MM.1S (cell line): ENCODE measurements around the gene TMEM154.

Experiments used
- DNase-seq: peaks from one replicate; pipeline ENCODE4 v3.0.0-alpha.2; 2015
- H2AFZ ChIP-seq: fragments of 300-600 bp; sonication (generic); 2 replicates; pipeline ENCODE4 v1.6.0; 2016; ENCODE audit warnings: antibody characterized with exemption, low read length
- H3F3A ChIP-seq: fragments of 300-600 bp; sonication (generic); 2 replicates; pipeline ENCODE4 v1.6.1; 2016; ENCODE audit warnings: mild to moderate bottlenecking, antibody characterized with exemption, low read length, moderate library complexity, mixed read lengths; ENCODE audit not compliant: insufficient read depth
- H3K27ac ChIP-seq: fragments of 300-600 bp; sonication (generic); 2 replicates; pipeline ENCODE4 v1.5.1; 2016; ENCODE audit warnings: mild to moderate bottlenecking, low read length
- H3K27me3 ChIP-seq: fragments of 300-600 bp; sonication (generic); replicated peaks from 2 replicates; pipeline ENCODE4 v1.6.0; 2016; ENCODE audit warnings: low read length; ENCODE audit not compliant: insufficient read depth
- H3K36me3 ChIP-seq: fragments of 300-600 bp; sonication (generic); replicated peaks from 2 replicates; pipeline ENCODE4 v1.6.1; 2016; ENCODE audit warnings: mild to moderate bottlenecking, low read length, mixed read lengths; ENCODE audit not compliant: insufficient read depth
- H3K4me1 ChIP-seq: fragments of 300-600 bp; sonication (generic); 2 replicates; pipeline ENCODE4 v1.6.1; 2016; ENCODE audit warnings: low read length, mixed read lengths
- H3K4me2 ChIP-seq: fragments of 300-600 bp; sonication (generic); 2 replicates; pipeline ENCODE4 v1.6.0; 2016; ENCODE audit warnings: low read depth, low read length
- H3K4me3 ChIP-seq: fragments of 300-600 bp; sonication (generic); 2 replicates; pipeline ENCODE4 v1.5.1; 2016; ENCODE audit warnings: low read length, mixed read lengths
- H3K79me2 ChIP-seq: fragments of 300-600 bp; sonication (generic); 2 replicates; pipeline ENCODE4 v1.6.1; 2016; ENCODE audit warnings: mixed run types, low read length, mixed read lengths
- H3K9ac ChIP-seq: fragments of 300-600 bp; sonication (generic); 2 replicates; pipeline ENCODE4 v1.6.1; 2016; ENCODE audit warnings: low read length, mixed read lengths
- H3K9me2 ChIP-seq: fragments of 300-600 bp; sonication (generic); replicated peaks from 2 replicates; pipeline ENCODE4 v1.6.1; 2016; ENCODE audit warnings: mild to moderate bottlenecking, low read length, mixed read lengths; ENCODE audit not compliant: insufficient read depth
- H3K9me3 ChIP-seq: fragments of 300-600 bp; sonication (generic); replicated peaks from 2 replicates; pipeline ENCODE4 v1.6.1; 2016; ENCODE audit warnings: mild to moderate bottlenecking, low read length, mixed read lengths; ENCODE audit not compliant: insufficient read depth
- H4K20me1 ChIP-seq: fragments of 300-600 bp; sonication (generic); 2 replicates; pipeline ENCODE4 v1.6.1; 2016; ENCODE audit warnings: mild to moderate bottlenecking, low read length, moderate library complexity, mixed read lengths; ENCODE audit not compliant: insufficient read depth
- EZH2 ChIP-seq: fragments of 300-600 bp; sonication (generic); optimal IDR thresholded peaks from 2 replicates; pipeline ENCODE3; 2017; ENCODE audit warnings: low read depth, mild to moderate bottlenecking, antibody characterized with exemption, low read length, mixed read lengths
- EZH2phosphoT487 ChIP-seq: fragments of 300-600 bp; sonication (generic); IDR thresholded peaks from 2 replicates; pipeline ENCODE4 v1.6.1; 2018; ENCODE audit warnings: antibody characterized with exemption, low read length
- TF ChIP-seq, protein P1 (sequence below): fragments of 300-600 bp; sonication (generic); IDR thresholded peaks from 2 replicates; pipeline ENCODE4 v1.5.1; 2016; ENCODE audit warnings: antibody characterized with exemption, low read length, mixed read lengths

Gene TMEM154

DNA sequence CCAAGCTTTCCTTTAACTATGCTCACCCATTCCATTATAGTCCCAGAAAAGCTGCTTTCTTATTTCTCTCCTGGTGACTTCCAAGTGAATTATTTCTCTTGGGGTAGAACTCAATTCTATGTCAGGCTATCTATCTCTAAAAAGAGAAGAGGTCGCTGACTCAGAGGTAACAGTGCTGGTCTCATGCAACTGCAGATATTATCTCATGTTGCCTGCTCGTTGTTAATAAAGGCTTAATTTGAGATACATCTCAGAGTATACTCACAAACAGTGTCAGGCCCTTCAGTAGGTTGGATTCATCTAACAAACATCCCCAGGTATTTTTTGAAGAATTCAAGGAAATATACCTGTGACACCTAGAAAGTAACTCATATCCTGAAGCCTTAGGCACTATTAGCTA is 2.7 kb downstream of the TMEM154 start:
- Histone ChIP-seq H4K20me1 (no peaks in the 10 kb centered on the region), H2AFZ (no peak overlapping the region), H3K4me1 (peaks cover 21% of the 10 kb centered on the region), H3K9ac (no peak overlapping the region), H3K4me3 (no peak overlapping the region), H3K27me3 (no peaks in the 10 kb centered on the region), H3K27ac (no peak overlapping the region), H3K4me2 (no peak overlapping the region), H3F3A (0 out of 2 replicates have a peak, but pooled peaks cover 6% of the 10 kb centered on the region), H3K9me3 (no peaks in the 10 kb centered on the region), H3K79me2 (peaks cover 21% of the 10 kb centered on the region), H3K36me3 (no peaks in the 10 kb centered on the region), H3K9me2 (no peaks in the 10 kb centered on the region)
- TF ChIP-seq, protein P1, sequence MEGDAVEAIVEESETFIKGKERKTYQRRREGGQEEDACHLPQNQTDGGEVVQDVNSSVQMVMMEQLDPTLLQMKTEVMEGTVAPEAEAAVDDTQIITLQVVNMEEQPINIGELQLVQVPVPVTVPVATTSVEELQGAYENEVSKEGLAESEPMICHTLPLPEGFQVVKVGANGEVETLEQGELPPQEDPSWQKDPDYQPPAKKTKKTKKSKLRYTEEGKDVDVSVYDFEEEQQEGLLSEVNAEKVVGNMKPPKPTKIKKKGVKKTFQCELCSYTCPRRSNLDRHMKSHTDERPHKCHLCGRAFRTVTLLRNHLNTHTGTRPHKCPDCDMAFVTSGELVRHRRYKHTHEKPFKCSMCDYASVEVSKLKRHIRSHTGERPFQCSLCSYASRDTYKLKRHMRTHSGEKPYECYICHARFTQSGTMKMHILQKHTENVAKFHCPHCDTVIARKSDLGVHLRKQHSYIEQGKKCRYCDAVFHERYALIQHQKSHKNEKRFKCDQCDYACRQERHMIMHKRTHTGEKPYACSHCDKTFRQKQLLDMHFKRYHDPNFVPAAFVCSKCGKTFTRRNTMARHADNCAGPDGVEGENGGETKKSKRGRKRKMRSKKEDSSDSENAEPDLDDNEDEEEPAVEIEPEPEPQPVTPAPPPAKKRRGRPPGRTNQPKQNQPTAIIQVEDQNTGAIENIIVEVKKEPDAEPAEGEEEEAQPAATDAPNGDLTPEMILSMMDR: no peak
- TF ChIP-seq EZH2phosphoT487: no peak
- DNase-seq: no peak

DNA sequence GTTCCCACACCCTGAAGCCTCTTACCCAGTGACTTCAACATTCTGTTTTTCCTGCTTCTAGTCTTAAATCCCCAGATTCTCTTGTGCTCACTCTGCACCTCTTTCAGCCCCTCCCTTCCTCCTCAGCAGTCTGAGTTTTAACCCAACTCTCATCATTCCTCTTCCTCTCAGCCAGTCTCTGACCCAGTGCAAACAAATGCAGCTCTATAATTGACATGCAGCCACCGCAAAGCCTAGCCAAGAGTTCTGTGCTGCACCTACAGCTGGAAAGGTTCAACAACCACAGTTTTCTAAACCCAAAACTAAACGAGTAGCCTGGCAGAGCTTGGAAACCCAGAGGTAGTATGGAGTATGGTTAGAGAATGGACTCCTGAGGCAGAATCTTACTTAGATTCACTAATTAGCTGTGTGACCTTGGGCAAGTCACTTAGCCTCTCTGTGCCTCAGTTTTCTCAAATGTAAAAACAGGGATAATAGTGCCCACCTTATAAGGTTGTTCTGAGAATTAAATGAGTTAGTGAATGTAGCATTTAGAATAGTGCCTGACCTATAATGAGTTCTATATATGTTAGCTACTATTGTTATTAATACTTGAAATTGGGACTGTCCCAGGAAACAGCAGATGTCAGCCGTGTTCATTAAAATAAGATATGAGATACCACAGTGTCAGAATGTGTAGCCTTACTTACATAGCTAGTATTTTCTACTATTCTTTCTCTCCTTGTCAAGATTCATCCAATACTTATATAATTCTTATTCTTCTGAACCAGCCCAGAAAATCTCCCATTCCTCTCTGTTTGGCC is 3.5 kb downstream of the TMEM154 start:
- TF ChIP-seq, protein P1: no peak
- TF ChIP-seq EZH2phosphoT487 (no peak), EZH2 (no peak)
- no peak overlapping the region for H3K9ac ChIP-seq
- H3K4me2 ChIP-seq: 0 out of 2 replicates have a peak overlapping the region, but pooled peaks have one; percentile 3
- no peak overlapping the region for H3K4me3 ChIP-seq
- H3F3A ChIP-seq: 0 out of 2 replicates have a peak, but pooled peaks cover 6% of the 10 kb centered on the region
- H3K36me3 ChIP-seq: no peaks in the 10 kb centered on the region
- H3K27me3 ChIP-seq: no peaks in the 10 kb centered on the region
- no peaks in the 10 kb centered on the region for H3K9me3 ChIP-seq
- H3K4me1 ChIP-seq: peaks cover 21% of the 10 kb centered on the region
- H3K9me2 ChIP-seq: no peaks in the 10 kb centered on the region
- H4K20me1 ChIP-seq: no peaks in the 10 kb centered on the region
- H2AFZ ChIP-seq: no peak overlapping the region
- no peak overlapping the region for H3K27ac ChIP-seq
- DNase-seq: peak; percentile 38
- peaks cover 21% of the 10 kb centered on the region for H3K79me2 ChIP-seq

DNA sequence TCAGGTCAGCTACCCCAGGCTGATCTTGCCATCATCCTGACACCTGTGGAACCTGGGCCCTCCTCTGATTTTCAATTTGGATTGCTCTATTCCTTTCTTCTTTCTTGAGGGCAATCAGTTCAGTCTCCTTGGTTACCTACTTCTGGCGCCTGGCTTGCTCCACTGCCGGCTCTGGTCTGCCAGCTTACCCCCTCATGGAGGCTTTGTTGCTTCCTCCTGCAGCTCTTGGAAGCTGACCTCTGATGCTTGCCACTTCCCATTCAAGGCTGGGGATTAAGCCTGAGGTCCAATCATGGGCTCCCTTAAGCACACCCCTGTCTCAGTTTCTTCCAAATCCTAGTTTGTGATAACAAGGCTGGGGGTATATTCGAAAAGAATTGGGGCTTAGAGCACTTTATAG is 5.4 kb downstream of the TMEM154 start:
- Histone ChIP-seq H3K4me1 (peaks cover 16% of the 10 kb centered on the region), H3K79me2 (peaks cover 26% of the 10 kb centered on the region), H3K27ac (no peak overlapping the region), H3K9ac (no peak overlapping the region), H3F3A (no peaks in the 10 kb centered on the region), H3K9me2 (no peaks in the 10 kb centered on the region), H3K4me2 (no peak overlapping the region), H2AFZ (no peak overlapping the region), H3K36me3 (no peaks in the 10 kb centered on the region), H3K4me3 (no peak overlapping the region), H4K20me1 (no peaks in the 10 kb centered on the region), H3K27me3 (no peaks in the 10 kb centered on the region), H3K9me3 (no peaks in the 10 kb centered on the region)
- no peak for DNase-seq
- TF ChIP-seq, protein P1: no peak
- TF ChIP-seq EZH2phosphoT487 (no peak), EZH2 (no peak)
